ENCODE measurements around the gene OCRL.

Gene OCRL

DNA sequence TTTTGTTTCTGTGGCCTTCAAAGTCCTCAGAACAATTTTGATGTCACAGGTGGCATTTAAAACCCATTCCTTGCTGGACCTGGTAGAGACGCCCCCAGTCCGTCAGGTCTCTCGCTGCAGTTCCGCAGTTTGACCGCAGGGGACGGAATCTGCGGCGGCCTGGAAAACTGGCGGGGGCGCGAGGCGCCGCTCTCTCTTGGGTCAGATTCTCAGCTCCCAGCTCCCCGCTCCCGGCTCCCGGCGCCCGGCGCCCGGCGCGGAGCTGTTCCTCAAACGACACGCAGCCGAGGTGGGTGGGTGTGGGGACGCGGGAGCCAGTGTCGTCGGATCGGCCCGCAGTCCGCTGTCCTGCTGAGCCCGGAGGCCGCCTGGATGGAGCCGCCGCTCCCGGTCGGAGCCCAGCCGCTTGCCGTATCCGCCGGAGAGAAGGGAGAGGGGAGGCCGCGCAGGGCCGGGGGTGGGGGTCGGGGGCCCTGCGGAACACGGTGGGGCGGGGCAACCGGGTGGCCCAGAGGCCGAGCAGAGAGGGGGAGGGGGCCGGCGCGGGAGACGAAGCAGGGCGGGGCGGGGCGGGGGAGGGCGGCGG lies at the start of gene OCRL:
TSS of gene OCRL (plus strand) at position 192 of the 586 bp plus-strand sequence. CDS start at position 373, 181 bp downstream.
- peak in 1 of 2 donors; percentile 15 for DNase-seq (ENCODE audit: low read depth in 2 of 2)

GRCh38 chrX:129490330-129490729 lies 49.7 kb upstream of the OCRL start:
- no peak for DNase-seq (ENCODE audit: low read depth in 2 of 2)

DNA sequence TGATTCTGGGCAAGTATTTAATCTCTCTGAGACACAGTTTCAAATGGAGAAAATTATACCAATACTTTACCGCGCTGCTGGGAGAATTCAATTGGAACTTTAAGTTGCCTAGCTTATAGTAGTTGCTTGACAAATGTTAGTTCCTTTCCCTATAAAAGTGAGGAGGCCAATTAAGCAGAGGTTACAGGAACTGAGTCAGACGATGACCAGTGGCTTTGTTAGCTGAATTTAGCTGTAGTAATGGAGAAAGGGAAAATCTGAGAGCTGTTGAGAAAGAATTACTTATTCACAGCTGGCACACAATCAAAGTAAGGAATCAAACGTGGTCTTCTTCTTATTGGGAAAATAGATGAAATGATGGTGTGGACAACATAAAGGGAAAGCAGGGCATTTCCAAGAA lies 46.4 kb upstream of the OCRL start:
- DNase-seq (ENCODE audit: low read depth in 2 of 2) = no peak

DNA sequence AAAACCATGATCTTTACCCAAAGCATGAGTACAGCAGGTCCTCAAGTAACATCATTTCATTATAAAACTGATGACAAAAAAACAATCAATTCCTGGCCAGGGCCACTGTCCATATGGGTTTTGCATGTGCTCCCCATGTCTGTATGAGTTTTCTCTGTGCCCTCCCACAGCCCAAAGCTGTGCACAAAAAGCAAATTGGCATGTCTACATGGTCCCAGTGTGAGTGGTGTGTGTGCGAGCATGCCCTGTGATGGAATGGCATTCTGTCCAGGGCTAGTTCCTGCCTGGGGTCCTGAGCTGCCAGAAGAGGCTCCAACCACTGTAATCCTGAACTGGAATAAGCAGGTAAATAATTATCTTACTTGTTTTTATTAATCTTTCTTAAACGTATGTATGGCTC lies 45.2 kb upstream of the OCRL start:
- DNase-seq (ENCODE audit: low read depth in 2 of 2) = no peak

GRCh38 chrX:129495900-129496299 lies 44.2 kb upstream of the OCRL start:
- no peak for DNase-seq (ENCODE audit: low read depth in 2 of 2)

DNA sequence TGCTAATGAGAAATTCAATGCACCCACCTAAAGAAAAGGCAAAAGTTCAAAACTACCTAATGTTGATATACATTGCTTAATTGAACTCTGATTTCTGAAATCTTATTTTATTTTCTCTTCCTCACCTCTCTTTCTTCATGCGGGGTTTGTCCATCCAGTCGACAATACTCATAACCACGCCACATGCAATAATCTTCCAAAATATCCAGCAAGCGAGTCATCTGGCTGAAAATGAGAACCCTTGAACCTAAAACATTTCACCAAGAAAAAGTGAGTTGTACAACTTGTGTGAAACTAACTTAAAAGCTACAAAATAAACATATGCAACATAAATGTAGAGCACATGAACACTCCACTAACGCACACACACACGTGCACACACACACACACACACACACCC lies 43.4 kb upstream of the OCRL start:
- no peak for DNase-seq (ENCODE audit: low read depth in 2 of 2)

GRCh38 chrX:129497146-129497843 lies 42.8 kb upstream of the OCRL start:
- DNase-seq (ENCODE audit: low read depth in 2 of 2) = no peak

- DNase-seq (ENCODE audit: low read depth in 2 of 2) = no peak
Measured at GRCh38 chrX:129510331-129510730, 29.7 kb upstream of the OCRL start.

DNA sequence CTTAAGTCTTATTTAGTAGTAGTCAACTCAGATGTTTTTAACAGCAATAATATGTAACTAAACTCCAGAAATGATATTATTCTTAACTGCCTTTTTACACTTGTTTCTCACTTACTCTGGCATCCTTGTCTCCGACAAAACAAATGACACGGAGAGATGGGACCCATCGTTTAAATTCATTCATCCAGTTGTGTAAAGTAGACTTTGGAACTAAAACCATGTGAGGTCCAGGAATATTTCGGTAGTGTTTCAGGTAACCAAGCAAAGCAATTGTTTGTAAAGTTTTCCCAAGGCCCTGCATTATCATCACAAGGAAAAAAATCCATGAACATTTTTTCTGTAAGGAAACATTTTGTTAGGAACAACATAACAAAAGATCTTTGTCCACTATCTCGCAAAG lies 28.4 kb upstream of the OCRL start:
- no peak for DNase-seq (ENCODE audit: low read depth in 2 of 2)

DNA sequence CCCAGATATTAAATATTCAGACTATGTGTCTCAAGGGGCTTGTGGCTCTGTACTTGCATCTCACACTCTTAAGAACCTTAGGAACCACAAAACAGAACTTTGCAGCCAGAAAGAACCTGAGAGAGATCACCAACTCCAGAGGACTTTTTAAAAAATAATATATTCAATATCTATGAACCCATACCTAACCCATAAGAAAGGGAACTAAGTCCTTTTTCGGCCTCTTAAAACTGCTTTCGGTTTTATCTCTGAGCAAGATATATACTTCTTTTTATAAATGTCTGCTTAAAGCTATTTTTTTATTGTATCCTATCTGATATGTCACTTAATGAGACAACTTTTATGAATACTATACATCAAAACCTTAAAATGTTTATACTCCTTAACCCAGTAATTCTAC lies 27.6 kb upstream of the OCRL start:
- DNase-seq (ENCODE audit: low read depth in 2 of 2) = no peak

DNA sequence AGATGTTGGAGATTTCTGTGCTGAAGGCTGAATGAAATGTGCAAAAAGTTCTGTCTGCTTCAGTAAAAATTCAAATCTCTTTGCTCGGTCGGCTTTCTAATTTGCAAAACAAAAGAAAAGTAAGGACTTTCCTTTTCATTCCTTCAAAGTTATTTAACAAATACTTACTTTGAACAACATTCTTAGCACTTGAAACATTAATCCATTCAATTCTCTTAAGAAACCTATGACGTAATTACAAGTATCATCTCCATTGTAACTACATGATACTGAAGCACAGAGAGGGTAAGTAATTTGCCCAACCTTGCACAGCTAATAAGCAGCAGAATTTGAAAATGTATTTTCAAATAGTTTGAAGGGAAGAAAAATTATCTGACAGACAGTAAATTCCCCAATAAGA lies 23.7 kb upstream of the OCRL start:
- no peak for DNase-seq (ENCODE audit: low read depth in 2 of 2)

GRCh38 chrX:129520151-129520550 lies 19.9 kb upstream of the OCRL start:
- no peak for DNase-seq (ENCODE audit: low read depth in 2 of 2)

- DNase-seq (ENCODE audit: low read depth in 2 of 2) = no peak
Measured at GRCh38 chrX:129522184-129523078, 17.6 kb upstream of the OCRL start.

DNA sequence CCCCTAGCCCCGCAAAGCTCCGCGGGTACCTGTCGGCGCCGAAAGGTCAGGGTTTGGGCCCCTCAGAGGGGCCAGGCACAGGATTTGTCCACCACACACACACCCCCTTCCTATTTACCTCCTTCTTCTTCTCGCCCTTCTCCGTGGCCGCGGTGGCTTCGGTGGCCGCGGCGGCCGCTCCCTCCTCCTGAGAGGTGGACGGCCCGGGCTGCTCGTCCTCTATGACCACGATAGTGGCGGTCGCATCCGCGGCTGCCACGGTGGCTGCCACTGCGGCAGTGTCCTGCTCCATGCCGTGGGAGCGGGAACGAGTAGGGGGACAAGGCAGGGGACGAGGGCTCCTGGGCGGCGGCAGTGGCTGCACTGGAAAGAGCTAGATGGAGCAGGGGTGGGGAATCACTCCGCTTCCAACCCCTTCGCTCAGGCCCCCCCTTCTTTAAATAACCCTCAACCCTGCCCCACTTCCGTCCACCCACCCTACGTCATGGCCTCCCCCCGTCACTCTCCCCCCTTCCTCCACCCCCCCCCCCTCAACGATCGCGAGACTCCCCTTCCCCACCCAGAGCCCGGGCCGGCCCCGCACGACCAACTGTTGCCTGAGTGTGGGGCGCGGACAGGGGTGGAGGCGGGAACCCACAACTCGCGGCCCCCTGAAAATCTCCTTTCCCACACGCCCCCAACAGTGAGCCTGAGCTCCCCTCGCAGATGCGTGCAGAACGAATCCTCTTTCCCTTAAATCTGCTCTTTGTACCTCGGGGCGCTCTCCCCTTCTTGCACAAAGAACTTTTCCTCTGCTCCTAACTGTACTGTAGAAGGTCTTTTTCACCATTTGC lies 16.8 kb upstream of the OCRL start, which contains the start of gene SMARCA1:
TSS of gene SMARCA1 (minus strand) at position 412 of the 833 bp plus-strand sequence. CDS start at position 292, 120 bp downstream.
- no peak for DNase-seq (ENCODE audit: low read depth in 2 of 2)

- DNase-seq (ENCODE audit: low read depth in 2 of 2) = no peak
Measured at GRCh38 chrX:129524250-129524850, 15.7 kb upstream of the OCRL start.

DNA sequence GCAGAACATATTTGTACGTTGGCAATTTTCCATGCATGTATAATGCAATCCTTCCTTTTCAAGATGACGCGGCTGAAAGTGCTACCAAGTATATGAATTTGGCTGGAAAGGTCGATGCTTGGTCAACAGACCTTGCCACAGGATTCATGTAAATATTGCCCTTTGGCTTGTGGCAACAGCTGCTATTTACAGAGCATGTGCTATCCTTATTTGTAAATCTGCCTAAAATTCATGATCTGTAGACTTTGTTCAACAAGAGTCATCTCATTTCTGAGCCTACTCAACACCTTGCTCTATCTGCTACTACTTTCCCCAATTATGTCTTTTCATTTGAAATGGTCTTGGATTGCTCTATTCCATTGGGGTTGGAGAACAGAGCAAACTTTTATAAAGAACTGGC lies 14.9 kb upstream of the OCRL start:
- no peak for DNase-seq (ENCODE audit: low read depth in 2 of 2)

DNA sequence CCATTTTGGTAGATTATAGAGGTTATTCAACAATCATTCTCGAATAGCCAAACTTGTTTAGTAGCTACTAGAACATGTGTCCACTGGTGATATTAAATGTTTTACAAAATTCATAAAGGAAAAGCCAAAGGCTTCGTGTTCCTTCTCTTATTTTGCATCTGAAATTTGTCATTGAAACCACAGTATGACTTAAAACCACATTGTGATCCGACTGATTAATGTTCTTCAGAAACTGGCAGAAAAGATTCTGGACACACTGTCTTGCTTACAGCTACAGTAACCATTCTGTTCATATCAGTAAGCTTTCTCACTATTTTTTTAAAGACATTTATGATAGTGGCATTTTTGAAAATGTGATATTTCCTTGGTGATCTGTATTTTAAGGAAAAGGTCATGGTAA lies 14.2 kb upstream of the OCRL start:
- DNase-seq (ENCODE audit: low read depth in 2 of 2) = no peak

- no peak for DNase-seq (ENCODE audit: low read depth in 2 of 2)
Measured at GRCh38 chrX:129529685-129530281, 10.3 kb upstream of the OCRL start.

DNA sequence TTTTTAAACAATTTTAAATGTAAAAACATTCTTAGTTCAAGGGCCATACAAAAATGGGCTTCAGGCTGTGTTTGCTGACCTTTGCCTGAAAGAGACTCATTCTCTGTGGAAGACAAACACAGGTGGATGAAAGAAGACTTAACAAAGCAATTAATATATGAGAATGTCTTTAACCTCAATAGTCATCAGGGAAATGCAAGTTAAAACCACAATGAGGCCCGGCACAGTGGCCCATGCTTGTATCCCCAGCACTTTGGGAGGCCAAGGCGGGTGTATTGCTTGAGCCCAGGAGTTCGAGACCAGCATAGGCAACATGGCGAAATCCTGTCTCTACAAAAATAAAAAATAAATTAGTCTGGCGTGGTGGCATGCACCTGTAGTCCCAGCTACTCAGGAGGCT lies 9.6 kb upstream of the OCRL start:
- DNase-seq (ENCODE audit: low read depth in 2 of 2) = no peak

DNA sequence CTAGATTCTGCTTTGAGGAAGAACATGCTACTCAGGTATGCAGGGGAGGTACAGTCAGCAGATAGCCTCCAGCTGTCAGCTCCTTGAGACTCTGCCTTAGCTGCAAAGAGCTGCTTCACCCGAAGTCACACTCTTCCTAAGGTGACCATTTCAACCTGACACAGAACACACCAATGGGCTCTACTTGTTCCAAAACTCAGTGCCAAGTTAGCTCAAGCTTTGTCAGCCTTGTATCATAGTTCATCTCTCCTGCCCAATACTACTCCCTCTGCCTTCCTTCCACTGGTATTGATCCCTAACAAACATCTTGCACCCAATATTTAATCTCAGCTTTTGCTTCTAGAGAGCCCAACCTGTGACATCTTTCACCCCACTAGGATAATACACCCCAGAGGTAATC lies 8.9 kb upstream of the OCRL start:
- no peak for DNase-seq (ENCODE audit: low read depth in 2 of 2)
